HPDE6-E6E7 (cell line): ENCODE data around the gene SNX32.
"Not testable (repeated sequence)": the region's sequence is repeated elsewhere in the genome, so short reads cannot be mapped to it uniquely, and the experiment has no call there.

Experiments used
- DNase-seq: peaks from one replicate; pipeline ENCODE4 v3.0.0; 2011; ENCODE audit warnings: missing footprints; ENCODE audit errors: extremely low spot score

Gene SNX32

DNA sequence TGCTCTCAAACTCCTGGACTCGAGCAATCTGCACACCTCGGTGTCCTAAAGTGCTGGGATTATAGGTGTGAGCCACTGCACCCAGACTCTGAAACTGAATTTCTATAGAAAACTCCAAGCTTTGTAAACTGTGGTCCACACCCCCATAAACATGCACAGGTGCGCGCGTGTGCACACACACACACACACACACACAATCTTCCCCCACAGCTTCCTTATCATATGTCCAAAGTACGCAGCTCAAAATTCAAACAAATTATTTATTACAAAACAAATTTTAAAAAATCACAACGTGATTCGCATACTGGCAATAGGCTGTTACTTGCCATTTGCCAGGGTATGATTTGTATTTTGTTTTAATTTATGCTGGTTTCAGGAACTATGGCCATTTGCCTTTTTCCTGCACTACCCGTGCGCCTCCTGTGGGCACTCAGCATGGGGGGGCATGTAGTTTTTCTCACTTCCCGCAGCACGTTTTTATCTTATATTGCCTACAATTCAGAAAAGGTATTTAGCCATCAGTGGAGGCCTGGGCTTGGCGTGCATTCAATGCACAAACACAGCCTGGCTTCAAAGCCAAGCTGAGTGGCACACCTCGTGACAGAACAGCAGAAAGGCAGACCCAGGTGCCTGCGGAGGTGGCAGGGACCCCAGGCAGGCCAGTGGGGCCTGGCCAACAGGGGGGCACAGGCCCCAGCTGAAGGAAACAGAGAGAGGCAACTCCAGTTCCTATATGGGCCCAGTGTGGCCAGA is 10.8 kb upstream of the SNX32 start:
- DNase-seq: no peak

DNA sequence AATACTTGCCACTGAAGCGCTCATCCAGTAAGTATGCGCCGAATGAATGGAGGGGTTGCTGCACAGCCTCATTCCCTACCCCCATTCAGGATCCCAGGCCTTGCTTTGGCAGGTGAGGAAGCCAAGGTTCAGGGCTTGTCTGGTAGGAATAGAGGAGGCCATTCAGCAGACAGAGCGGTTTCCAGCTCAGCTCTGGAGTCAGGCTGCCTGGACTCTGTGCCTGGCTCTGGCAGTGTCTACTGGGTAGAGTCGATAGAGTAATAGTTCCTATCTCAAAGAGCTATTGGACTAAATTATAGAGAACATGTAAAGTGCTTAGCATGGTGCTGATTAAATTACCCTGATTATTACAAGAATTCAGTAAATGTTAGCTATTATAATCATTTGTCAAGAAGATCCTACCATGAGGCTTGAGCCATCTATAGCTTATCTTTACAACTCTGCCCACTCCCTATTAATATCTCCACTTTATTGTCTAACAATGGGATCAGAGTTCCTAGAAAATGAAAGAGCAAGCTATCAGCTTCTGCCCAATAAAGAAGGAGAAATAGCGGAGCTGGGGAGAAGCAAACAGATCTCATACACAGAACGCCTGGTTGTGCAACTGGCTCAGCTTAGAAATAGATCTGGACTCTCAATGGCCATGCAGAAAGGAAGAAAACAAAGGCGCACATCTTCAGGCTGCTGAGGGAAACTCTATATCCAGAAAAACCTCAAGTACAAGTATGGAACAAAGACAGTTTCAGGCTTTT is 6.6 kb upstream of the SNX32 start:
- DNase-seq: no peak

DNA sequence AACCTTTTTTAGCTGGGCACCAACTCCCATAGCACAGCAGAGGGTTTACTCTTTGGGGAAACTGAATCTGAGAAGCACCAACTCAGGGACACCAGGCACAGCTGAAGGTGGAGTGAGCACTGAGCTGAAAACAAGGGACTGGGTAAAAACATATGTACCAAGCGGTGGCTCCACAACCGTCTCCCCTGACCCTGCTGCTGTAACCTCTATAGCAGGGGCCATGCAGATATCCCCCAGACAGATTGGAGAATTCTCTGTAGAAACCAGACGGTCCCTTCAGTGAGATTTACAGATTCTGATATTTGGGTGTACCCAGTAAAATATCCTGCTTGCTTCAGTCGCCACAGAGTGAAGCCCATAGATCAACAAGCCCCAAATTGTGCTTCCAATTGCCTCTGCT is 4.3 kb upstream of the SNX32 start:
- DNase-seq: no peak

DNA sequence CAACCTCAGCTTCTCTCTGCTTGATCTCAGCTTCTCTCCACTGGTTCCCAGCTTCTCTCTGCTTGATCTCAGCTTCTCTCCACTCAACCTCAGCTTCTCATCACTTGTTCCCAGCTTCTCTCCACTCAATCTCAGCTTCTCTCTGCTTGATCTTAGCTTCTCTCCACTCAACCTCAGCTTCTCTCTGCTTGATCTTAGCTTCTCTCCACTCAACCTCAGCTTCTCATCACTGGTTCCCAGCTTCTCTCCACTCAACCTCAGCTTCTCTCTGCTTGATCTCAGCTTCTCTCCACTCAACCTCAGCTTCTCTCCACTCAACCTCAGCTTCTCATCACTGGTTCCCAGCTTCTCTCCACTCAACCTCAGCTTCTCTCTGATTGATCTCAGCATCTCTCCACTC is 1.5 kb upstream of the SNX32 start:
- not testable (repeated sequence) for DNase-seq

DNA sequence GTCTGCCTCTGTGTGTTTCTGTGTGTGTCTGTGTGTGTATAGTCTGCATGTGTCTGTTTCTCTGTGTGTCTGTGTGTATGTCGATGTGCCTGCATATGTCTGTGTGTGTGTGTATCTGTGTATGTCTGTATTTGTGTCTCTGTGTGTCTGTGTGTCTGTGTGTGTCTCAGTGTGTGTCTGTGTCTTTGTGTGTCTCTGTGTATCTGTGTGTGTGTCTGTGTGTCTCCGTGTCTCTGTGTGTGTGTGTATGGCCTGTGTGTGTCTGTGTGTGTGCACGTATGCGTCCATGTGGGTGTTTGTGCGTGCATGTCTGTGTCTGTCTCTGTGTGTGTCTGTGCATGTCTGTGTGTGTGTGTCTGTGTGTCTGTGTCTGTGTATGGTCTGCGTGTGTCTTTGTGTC is 439 bp downstream of the SNX32 start:
- no peak for DNase-seq

DNA sequence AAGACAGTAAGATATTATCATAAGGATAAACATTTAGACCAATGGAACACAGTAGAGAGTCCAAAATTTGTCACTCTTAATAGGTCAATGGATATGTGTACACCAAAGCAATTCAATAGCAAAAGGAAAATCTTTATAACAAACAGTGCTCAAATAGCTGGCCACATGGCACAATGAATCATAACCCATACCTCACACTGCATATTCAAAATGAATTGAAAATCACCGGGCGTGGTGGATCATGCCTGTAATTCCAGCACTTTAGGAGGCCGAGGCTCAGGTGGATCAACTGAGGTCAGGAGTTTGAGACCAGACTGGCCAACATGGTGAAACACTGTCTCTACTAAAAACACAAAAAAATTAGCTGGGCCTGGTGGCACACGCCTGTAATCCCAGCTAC is 8.4 kb downstream of the SNX32 start:
- no peak for DNase-seq

DNA sequence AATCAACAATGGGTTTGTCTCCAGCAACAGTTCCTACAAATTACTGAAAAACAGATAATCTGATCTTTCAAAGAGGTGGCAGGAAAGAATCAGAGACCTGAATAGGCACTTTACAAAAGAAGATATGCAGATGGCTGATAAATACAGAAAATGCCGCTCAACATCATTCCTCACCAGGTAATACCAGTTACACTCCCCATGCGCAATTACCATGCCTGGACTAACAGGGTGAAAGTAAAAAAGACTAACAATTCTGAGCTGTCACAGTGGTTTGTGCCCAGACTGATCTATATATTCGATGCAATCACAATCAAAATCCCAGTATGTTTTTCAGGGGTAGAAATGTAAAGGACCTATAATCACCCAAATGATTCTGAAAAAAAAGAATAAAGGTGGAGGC is 10.0 kb downstream of the SNX32 start:
- DNase-seq: no peak

DNA sequence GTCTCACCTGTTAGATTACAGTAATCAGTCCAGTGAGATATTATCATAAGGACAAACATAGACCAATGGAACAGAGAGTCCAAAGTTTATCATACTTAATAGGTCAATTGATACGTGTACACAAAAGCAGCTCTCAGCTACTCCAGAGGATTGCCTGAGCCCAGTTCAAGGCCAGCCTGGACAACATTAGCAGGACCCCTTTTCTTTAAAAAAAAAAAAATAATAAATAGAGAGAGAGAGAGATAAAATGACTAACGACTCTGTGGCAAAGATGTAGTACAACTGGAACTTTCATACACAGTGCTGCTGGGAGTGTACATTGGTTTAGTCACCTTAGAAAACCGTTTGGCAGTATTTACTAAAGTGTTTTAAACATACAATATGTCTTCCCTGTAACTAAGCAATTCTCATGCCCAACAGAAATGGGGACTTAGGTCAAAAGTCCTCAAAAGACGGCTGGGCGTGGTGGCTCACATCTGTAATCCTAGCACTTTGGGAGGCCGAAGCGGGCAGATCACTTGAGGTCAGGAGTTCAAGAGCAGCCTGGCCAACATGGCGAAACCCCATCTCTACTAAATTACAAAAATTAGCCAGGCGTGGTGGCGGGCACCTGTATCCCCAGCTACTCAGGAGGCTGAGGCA is 10.6 kb downstream of the SNX32 start:
- no peak for DNase-seq

DNA sequence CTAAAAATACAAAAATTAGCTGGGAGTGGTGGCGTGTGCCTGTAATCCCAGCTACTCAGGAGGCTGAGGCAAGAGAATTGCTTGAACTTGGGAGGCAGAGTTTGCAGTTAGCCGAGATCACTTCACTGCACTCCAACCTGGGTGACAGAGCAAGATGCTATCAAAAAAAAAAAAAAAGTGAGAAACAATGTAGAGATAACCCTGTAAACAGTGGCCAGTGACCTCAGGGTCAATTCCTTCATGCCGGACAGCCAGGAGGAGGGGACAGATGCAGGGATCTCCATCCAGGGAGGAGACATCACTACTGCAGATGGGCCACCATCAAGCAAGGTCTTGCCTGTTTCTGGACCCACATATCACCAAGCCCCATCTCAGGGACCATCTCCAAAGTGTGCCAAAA is 14.0 kb downstream of the SNX32 start:
- DNase-seq: no peak

DNA sequence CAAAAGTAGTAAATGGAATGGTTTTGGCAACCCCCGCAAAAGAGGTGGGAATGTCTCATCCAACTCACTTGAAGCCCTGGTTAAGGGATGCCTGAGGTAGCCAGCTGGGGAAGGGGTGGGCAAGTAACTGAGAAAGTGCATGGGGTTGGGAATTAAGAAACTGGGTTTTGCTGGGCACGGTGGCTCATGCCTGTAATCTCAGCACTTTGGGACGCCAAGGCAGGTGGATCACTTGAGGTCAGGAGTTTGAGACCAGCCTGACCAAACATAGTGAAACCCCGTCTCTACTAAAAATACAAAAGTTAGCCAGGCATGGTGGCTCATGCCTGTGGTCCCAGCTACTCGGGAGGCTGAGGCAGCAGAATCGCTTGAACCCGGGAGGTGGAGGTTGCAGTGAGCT is 14.9 kb downstream of the SNX32 start:
- not testable (repeated sequence) for DNase-seq

DNA sequence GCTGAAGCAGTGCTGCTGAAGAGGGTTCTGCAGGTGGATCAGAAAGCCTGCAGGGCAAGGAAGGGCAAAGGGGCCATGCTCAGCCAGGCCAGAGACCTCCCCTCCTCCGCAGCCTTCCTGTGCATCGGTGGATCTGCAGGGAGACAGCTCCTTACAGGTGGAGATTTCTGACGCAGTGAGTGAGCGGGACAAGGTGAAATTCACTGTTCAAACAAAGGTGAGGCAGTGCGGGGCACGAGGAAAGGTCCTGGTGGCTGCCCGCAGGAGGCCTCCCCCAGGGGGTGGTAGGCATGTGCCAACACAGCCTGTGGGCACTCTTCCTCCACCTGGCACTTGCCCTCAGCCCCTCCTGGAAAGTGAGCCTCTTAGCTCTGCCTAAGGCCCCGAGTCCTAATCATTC is 15.6 kb downstream of the SNX32 start:
- no peak for DNase-seq

DNA sequence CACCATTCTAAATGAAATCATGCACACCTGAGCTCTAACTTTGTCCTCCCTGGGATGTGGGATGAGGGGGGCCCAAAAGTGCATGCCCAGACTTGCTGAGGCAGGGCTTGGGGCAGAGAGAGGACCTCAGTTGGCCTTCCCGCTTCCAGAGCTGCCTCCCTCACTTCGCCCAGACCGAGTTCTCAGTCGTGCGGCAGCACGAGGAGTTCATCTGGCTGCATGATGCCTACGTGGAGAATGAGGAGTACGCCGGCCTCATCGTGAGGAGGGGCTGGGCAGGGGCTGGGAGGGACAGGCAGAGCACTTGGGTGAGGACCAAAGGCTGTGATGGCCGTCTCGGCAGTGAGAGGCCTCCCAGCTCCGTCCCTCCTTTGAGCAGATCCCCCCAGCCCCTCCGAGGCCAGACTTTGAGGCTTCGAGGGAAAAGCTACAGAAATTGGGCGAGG is 16.0 kb downstream of the SNX32 start:
- no peak for DNase-seq

DNA sequence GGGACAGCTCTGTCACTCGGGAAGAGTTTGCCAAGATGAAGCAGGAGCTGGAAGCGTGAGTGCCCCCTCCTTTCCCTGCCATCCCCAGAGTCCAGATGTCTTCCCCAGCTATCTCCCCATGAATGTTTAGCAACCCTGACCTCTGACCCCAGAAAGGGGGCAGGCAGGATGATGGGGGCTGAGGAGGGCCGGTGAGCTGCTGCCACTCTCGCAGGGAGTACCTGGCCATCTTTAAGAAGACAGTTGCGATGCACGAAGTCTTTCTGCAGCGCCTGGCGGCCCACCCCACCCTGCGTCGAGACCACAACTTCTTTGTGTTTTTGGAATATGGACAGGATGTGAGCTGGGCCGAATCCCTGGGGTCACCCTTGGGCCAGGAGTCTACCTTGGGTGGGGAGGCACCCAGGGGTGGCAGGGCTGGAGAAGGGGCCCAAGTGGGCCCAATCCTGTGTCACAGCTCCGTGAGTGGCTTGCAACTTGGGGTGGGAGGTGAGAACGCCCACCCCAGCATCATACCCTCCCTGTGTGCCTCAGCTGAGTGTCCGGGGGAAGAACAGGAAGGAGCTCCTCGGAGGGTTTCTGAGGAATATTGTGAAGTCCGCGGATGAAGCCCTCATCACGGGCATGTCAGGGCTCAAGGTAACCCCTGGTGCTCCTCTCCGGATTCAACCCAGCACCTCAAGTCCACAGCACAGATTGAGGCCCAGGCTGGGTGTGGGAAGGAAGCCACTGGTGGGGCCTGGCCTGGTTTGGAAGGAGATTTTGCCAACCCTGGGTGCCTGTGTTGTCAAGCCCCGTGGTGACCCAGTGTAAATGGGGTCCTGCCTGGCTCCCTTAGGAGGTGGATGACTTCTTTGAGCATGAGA is 16.7 kb downstream of the SNX32 start:
- no peak for DNase-seq

DNA sequence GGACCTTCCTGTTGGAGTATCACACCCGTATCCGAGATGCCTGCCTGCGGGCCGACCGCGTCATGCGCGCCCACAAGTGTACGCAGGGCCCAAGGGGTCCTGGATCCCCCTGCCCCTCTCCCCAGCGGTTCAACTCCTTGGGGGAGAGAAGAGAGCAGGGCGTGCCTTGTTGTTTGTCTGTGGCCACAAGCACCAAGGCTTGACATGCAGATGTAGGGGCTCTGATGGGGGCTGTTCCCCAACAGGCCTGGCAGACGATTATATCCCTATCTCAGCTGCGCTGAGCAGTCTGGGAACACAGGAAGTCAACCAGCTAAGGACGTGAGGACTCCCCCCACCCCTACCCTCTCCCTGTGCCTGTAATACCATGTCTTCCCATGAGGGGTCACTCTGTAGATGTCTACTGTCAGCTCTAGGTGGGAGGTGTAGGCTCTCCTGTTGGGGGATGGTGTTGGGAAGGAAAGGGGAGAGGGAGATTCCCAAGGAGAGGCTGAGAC is 17.4 kb downstream of the SNX32 start:
- DNase-seq: no peak

DNA sequence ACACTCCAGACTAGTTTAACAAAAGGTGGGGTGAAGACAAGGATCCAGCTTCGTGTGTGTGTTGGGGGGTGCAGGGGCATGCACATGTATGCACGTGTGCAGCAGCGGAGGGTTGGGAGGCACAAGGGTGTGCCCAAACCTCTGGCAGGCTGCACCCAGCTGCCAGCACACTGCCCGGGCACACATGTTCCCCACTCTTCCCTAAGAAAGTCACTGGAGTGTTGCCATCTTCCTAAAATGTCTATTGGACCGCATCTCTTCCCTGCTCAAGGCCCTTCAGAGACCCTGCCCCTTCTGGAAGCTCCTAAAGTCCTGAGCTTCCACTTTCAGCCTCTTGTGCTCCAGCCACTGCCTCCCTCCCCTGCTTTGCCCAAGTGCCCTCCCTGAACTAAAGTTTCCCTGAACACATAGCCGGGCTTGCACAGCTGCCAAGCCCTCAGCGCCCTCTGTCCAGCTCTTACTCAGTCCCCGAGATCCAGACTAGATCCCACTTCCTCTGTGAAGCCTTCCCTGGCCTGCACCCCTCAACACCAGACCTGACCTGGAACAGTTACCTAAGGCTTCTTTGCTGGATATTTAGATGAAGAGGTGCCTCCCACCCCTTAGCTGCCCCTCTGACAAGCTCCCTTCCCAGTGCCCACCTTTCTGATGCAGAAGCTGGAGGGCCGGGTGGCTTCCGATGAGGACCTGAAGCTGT is 18.2 kb downstream of the SNX32 start:
- DNase-seq: no peak

DNA sequence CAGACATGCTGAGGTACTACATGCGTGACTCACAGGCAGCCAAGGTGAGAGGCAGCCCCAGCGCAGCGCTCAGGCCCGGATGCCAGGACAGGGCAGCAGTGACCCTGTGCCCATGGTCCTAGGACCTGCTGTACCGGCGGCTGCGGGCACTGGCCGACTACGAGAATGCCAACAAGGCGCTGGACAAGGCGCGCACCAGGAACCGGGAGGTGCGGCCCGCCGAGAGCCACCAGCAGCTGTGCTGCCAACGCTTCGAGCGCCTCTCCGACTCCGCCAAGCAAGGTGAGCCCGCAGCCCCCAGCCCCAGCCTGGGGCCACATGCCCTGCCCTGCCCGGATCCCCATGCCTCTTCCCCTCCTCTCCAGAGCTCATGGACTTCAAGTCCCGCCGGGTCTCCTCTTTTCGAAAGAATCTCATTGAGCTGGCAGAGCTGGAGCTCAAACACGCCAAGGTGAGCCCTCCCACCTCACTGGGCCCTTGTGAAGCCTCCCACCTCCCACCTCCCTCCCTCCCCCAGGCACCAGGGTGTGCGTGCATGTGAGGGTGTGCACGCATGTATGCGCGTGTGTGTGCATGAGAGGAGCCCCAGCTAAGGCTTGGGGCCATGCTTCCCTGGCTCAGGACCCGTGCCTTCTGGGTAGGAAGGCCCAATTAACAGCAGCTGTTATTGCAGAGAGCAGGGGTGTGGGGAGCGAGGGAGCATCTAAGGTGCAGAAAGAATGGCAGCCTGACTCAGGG is 18.9 kb downstream of the SNX32 start:
- DNase-seq: no peak

DNA sequence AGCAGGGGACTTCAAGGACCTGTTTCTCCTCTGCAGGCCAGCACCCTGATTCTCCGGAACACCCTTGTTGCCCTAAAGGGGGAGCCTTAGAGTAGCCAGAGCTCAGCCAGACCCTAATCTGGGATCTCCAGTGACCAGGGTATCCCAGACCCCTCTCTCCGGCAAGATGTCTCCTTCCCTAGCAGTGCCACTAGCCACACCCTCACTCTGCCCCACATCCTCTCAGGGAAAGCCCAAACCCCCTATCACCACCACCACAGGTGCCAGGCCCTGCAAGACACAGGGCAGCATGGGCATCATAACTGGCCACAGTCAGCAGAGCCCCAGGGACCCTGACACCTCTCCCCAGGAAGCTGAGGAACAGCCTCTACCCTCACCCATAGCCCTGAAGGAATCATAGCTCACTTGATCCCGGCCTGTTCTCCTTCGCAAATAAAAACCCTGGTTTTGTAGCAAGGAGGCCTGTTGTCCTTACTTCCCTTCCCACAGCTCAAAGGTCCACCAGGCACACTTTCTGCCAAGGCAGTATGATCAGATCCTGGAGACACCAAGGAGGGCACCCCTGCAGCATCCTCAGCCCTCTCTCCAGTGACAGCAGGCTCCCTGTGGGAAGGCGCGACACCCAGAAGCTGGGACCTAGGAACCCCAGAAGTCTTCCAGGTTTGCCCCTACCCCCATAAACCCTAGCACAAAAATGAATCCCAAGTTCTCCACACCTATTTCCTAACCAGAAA is 19.6 kb downstream of the SNX32 start:
- DNase-seq: no peak

DNA sequence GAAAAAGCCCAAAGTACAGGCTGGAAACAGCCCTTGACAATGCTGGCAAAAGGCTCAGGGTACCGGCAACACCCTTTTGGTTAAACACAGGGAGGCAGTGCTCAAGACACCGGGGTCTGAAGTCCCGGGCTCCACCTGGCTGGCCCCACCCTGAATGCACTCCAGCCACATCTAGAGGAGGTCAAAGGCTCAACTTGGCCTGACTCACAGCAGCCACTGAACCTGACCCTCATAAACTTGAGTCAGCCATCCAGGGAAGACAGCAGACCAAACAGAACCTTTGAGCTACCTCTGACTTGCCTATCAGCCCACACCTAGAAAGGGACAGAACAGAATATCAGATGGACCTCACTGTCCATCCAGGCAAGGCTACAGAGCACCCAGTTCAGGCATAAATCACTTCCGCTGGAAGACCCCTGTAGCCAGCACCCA is 20.4 kb downstream of the SNX32 start:
- no peak for DNase-seq
